K562 (cell line): ENCODE data around the gene HOXA7. TPM values are rescaled to one million over a fixed set of nuclear protein-coding genes. Genes with fewer than 3 reads are reported as not detected.

Experiments used
- ATAC-seq: fragments of 200-7000 bp; cut with Tn5 transposase; 3 replicates; pipeline ENCODE4 v1.9.1; 2020; ENCODE audit warnings: moderate library complexity
- BruUV-seq: library from RNA; stranded (reverse); fragments of 400-500 nt; replicated peaks from 2 replicates; lab custom pipeline; 2021; lab: Mats Ljungman, UMichigan
- CTCF ChIA-PET: fragments of 300-600 bp; formaldehyde crosslinking; extraction: SDS; loops from one replicate; lab custom pipeline; 2021; ENCODE audit warnings: low intra/inter-chr PET ratio; lab: Yijun Ruan, JAX
- POLR2A ChIA-PET: fragments of 300-600, 350-650 bp; sonication (Branson Sonifier 250); formaldehyde crosslinking; extraction: SDS; loops from one replicate; lab custom pipeline; 2021; ENCODE audit warnings: antibody characterized with exemption, inconsistent platforms; lab: Yijun Ruan, JAX
- DNase-seq, 4 experiments: peaks; one replicate each; pipeline versions ENCODE4 v3.0.0 to v3.0.0-alpha.2; 2011 to 2018; ENCODE audit warnings: low spot score in 3 of 4, mixed read lengths in 3 of 4; ENCODE audit errors: extremely low read depth in 1 of 4
- FAIRE-seq: peaks from 2 replicates; lab custom pipeline; 2011; peaks lifted over from hg19 to GRCh38; lab: Jason Lieb, UNC
- H2AFZ ChIP-seq: 2 replicates; pipeline ENCODE4 v1.6.0; 2011; ENCODE audit warnings: low read depth, low read length, control low read depth, inconsistent platforms
- H3K27ac ChIP-seq: fragments of 200-600 bp; 3 replicates; pipeline ENCODE4 v1.8.0; 2011; ENCODE audit warnings: low read depth, mild to moderate bottlenecking, control low read depth, inconsistent platforms, low read length, moderate library complexity, mixed read lengths; ENCODE audit errors: extremely low read depth
- H3K27me3 ChIP-seq, 2 experiments: fragments of 300-600 bp in 1 of 2; 2 replicates in 1 of 2; 3 replicates in 1 of 2; pipeline versions ENCODE4 v1.6.0 to v1.8.0; 2011; ENCODE audit warnings: inconsistent platforms in 2 of 2, low read length in 2 of 2, mild to moderate bottlenecking in 1 of 2, mixed read lengths in 1 of 2, moderate library complexity in 1 of 2; ENCODE audit not compliant: control insufficient read depth in 2 of 2, insufficient read depth in 2 of 2
- H3K36me3 ChIP-seq: fragments of 300-600 bp; 3 replicates; pipeline ENCODE4 v1.8.0; 2011; ENCODE audit warnings: mild to moderate bottlenecking, low read length, inconsistent platforms; ENCODE audit not compliant: control insufficient read depth, insufficient read depth
- H3K4me1 ChIP-seq, 2 experiments: fragments of 200-600 bp in 1 of 2; replicated peaks in 1 of 2; 2 replicates in 1 of 2; 3 replicates in 1 of 2; pipeline versions ENCODE4 v1.5.1 to v1.8.0; 2011; ENCODE audit warnings: inconsistent platforms in 2 of 2, low read length in 2 of 2, mild to moderate bottlenecking in 1 of 2, mixed read lengths in 1 of 2, moderate library complexity in 1 of 2; ENCODE audit not compliant: control insufficient read depth in 2 of 2, insufficient read depth in 2 of 2
- H3K4me2 ChIP-seq: 2 replicates; pipeline ENCODE4 v1.6.1; 2011; ENCODE audit warnings: low read length, control low read depth, inconsistent platforms, mixed read lengths; ENCODE audit not compliant: insufficient read depth
- H3K4me3 ChIP-seq: fragments of 200-600 bp; sonication (generic), shearing (Covaris generic); 2 replicates; pipeline ENCODE4 v1.5.1; 2016; ENCODE audit warnings: control low read depth, inconsistent platforms
- H3K79me2 ChIP-seq: fragments of 200-600 bp; 3 replicates; pipeline ENCODE4 v1.8.0; 2011; ENCODE audit warnings: low read length, inconsistent platforms; ENCODE audit not compliant: control insufficient read depth, insufficient read depth
- H3K9ac ChIP-seq, 2 experiments: 2 replicates each; pipeline versions ENCODE4 v1.6.0 to v1.6.1; 2011; ENCODE audit warnings: low read depth in 2 of 2, low read length in 2 of 2, control low read depth in 1 of 2, inconsistent platforms in 1 of 2, mild to moderate bottlenecking in 1 of 2, mixed read lengths in 1 of 2; ENCODE audit not compliant: insufficient read depth in 1 of 2
- H3K9me1 ChIP-seq: one replicate; pipeline ENCODE4 v1.6.0; 2011; ENCODE audit warnings: inconsistent platforms, mild to moderate bottlenecking, low read length, moderate library complexity; ENCODE audit not compliant: control insufficient read depth, insufficient read depth
- H3K9me3 ChIP-seq: replicated peaks from 2 replicates; pipeline ENCODE4 v1.5.1; 2011; ENCODE audit warnings: low read depth, low read length, inconsistent platforms; ENCODE audit not compliant: control insufficient read depth, insufficient read depth
- H4K20me1 ChIP-seq: replicated peaks from 2 replicates; pipeline ENCODE4 v1.6.1; 2011; ENCODE audit warnings: low read length, inconsistent platforms, mixed read lengths; ENCODE audit not compliant: control insufficient read depth, insufficient read depth
- ARNT ChIP-seq, 2 experiments: fragments of 450-650 bp; IDR thresholded peaks; 2 replicates each; pipeline ENCODE4 v1.6.1; 2016; ENCODE audit warnings: mild to moderate bottlenecking in 1 of 2
- DDX20 ChIP-seq: fragments of 450-650 bp; IDR thresholded peaks from 2 replicates; pipeline ENCODE4 v1.6.1; 2016; ENCODE audit warnings: missing genetic modification characterization, low read depth, mild to moderate bottlenecking, missing compliant biosample characterization, moderate library complexity
- GTF2A2 ChIP-seq: IDR thresholded peaks from 2 replicates; pipeline ENCODE4 v1.6.1; 2016; ENCODE audit warnings: mild to moderate bottlenecking, missing genetic modification characterization, missing compliant biosample characterization
- HOXB6 ChIP-seq: fragments of 250-450 bp; sonication (Bioruptor Pico); IDR thresholded peaks from 2 replicates; pipeline ENCODE4 v1.5.1; 2022; ENCODE audit warnings: mild to moderate bottlenecking, borderline replicate concordance
- KAT2B ChIP-seq: IDR thresholded peaks from one replicate; pipeline ENCODE4 v1.6.1; 2012; ENCODE audit warnings: low read depth, mild to moderate bottlenecking, control low read depth, inconsistent platforms, low read length, moderate library complexity
- MCM7 ChIP-seq, 2 experiments: fragments of 450-650 bp; IDR thresholded peaks; 2 replicates each; pipeline ENCODE4 v1.6.1; 2016 to 2018
- NFXL1 ChIP-seq: fragments of 450-650 bp; formaldehyde crosslinking; IDR thresholded peaks from 2 replicates; pipeline ENCODE4 v1.4.0; 2021; ENCODE audit warnings: mild to moderate bottlenecking
- OTX1 ChIP-seq: fragments of 450-650 bp; formaldehyde crosslinking; IDR thresholded peaks from 2 replicates; pipeline ENCODE4 v1.4.0; 2022; ENCODE audit warnings: mild to moderate bottlenecking
- RBFOX2 ChIP-seq: fragments of 200-400 bp; formaldehyde crosslinking; IDR thresholded peaks from 2 replicates; pipeline ENCODE4 v1.6.1; 2017; ENCODE audit warnings: low read depth, mild to moderate bottlenecking, low read length, moderate library complexity
- RUNX1 ChIP-seq: sonication (generic); IDR thresholded peaks from 2 replicates; pipeline ENCODE4 v1.6.1; 2016; ENCODE audit warnings: antibody characterized with exemption, low read depth
- SRSF1 ChIP-seq: fragments of 200-400 bp; formaldehyde crosslinking; IDR thresholded peaks from 2 replicates; pipeline ENCODE4 v1.6.1; 2017; ENCODE audit warnings: mild to moderate bottlenecking, low read depth, low read length, moderate library complexity
- TCF7L2 ChIP-seq: fragments of 150-350 bp; IDR thresholded peaks from 2 replicates; pipeline ENCODE4 v1.6.1; 2016; ENCODE audit warnings: low read depth, mild to moderate bottlenecking, low read length, moderate library complexity
- U2AF1 ChIP-seq: fragments of 200-400 bp; formaldehyde crosslinking; optimal IDR thresholded peaks from 2 replicates; pipeline ENCODE3; 2017; ENCODE audit warnings: mild to moderate bottlenecking, low read depth, low read length, moderate library complexity
- YY1 ChIP-seq, 3 experiments: IDR thresholded peaks; 2 replicates each; pipeline ENCODE4 v1.6.1; 2011; ENCODE audit warnings: low read length in 2 of 3, mild to moderate bottlenecking in 2 of 3, moderate library complexity in 2 of 3, borderline replicate concordance in 1 of 3, control low read depth in 1 of 3, low read depth in 1 of 3; ENCODE audit not compliant: insufficient read depth in 3 of 3, insufficient replicate concordance in 2 of 3, control insufficient read depth in 1 of 3, insufficient read length in 1 of 3; ENCODE audit errors: extremely low read depth in 1 of 3
- ZNF274 ChIP-seq: IDR thresholded peaks from 2 replicates; pipeline ENCODE4 v1.6.1; 2011; ENCODE audit warnings: low read depth, mild to moderate bottlenecking, low read length, moderate library complexity, borderline replicate concordance
- ZNF444 ChIP-seq: fragments of 250-450 bp; sonication (Bioruptor Pico); IDR thresholded peaks from 2 replicates; pipeline ENCODE4 v1.4.0; 2020; ENCODE audit warnings: mild to moderate bottlenecking, moderate library complexity
- ZNF589 ChIP-seq: fragments of 200-800 bp; sonication (Bioruptor generic); IDR thresholded peaks from 2 replicates; pipeline ENCODE4 v1.6.1; 2016; ENCODE audit warnings: low read depth, missing genetic modification characterization, missing compliant biosample characterization
- WGBS: fragments of 100-300 bp; shearing (Covaris generic); methylation state at CpG from one replicate; pipeline ENCODE4 v1.1.6; 2016; ENCODE audit warnings: low coverage, mixed read lengths; ENCODE audit not compliant: insufficient coverage; ENCODE audit errors: missing lambda C conversion rate; 5-methylcytosine and 5-hydroxymethylcytosine counted together
- in situ Hi-C: fragments of 300-500 bp; cut with MboI; formaldehyde crosslinking; loops from 4 replicates; pipeline ENCODE4 v1.15.0; 2018; ENCODE audit warnings: inconsistent platforms, mixed read lengths
- intact Hi-C: fragments of 100-400 bp; cut with micrococcal nuclease; formaldehyde crosslinking; loops from 2 replicates; pipeline ENCODE4 v1.14.2; 2022
- polyA plus RNA-seq, 8 experiments: library from polyadenylated mRNA; depleted of rRNA in 4 of 8; stranded (reverse) in 5 of 8; unstranded in 3 of 8; fragments of >200 nt; fragmentation: Nextera tagmentation in 2 of 8; fragmentation: Illumina TruSeq in 1 of 8; extraction: Ambion mirVana in 2 of 8; extraction: Trizol in 1 of 8; gene quantifications; 2 replicates each; pipeline versions ENCODE4 v1.2.1 to v1.2.3, GENCODE V29; 2011 to 2014; ENCODE audit warnings: inconsistent platforms in 1 of 8, missing spikeins in 1 of 8
- total RNA-seq, 7 experiments: library from RNA; depleted of rRNA in 6 of 7; stranded (reverse); fragments of >200 nt in 6 of 7; fragmentation: Illumina TruSeq in 2 of 7; extraction: Trizol in 2 of 7; gene quantifications; 2 replicates each; pipeline versions ENCODE4 v1.2.1 to v1.2.3, GENCODE V29; 2011 to 2021; ENCODE audit warnings: low replicate concordance in 1 of 7
- TF ChIP-seq, protein P1 (sequence below): fragments of 250-450 bp; sonication (Bioruptor Pico); IDR thresholded peaks from 2 replicates; pipeline ENCODE4 v1.5.0; 2021; ENCODE audit warnings: mild to moderate bottlenecking, borderline replicate concordance
- TF ChIP-seq, protein P2 (sequence below): sonication (generic); formaldehyde crosslinking; IDR thresholded peaks from 2 replicates; pipeline ENCODE4 v1.8.0; 2022; ENCODE audit warnings: missing genetic modification reagents, mild to moderate bottlenecking, borderline replicate concordance

Gene HOXA7
- total and polyA plus RNA-seq, 9 of the 15 experiments (the other 6 are each of a cell fraction or from before 2014, with no cell fraction given), result not detected

DNA sequence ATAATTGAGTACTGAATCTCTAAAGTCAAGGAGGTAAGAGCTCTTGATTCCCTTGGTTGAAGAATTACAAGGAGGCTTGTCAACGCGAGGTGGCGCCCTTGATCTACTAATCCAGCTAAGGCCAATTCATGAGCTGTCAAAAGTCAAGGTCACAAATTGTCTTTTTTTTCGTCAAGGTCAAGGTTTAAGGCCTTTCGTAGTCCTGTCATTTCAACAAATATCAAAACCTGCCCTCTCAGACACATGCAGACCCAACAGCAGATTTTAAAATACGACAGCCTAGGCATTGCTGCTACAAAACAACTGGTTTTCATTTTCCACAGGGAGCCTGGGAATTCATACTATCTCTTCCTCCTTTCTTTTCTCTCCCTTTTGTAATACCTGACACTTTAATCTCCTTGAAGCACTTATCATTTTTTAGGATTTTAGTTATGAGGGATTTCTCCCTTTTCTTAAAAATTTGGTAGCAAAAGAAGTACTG, 39.9 kb upstream of the HOXA7 start:
- Histone ChIP-seq H3K9me1 (no peaks in the 10 kb centered on the region), H3K27me3 (peaks cover 23 to 49% of the 10 kb centered on the region in 2 experiments), H3K79me2 (no peaks in the 10 kb centered on the region), H3K9ac (no peak overlapping the region), H3K9me3 (no peaks in the 10 kb centered on the region), H4K20me1 (no peaks in the 10 kb centered on the region), H2AFZ (no peak overlapping the region), H3K36me3 (no peaks in the 10 kb centered on the region), H3K4me2 (no peak overlapping the region), H3K27ac (no peak overlapping the region), H3K4me1 (peaks cover 0 to 20% of the 10 kb centered on the region in 2 experiments; a peak in 1 of 5 replicates), H3K4me3 (no peak overlapping the region)
- ChIA-PET POLR2A (interaction anchor here (0.7 kb wide), 1 partner anchor 9 kb away, joined by 6 read pairs; no protein-coding TSS in a partner anchor), CTCF (interaction anchor here (0.5 to 2.8 kb wide), 7 partner anchors 380 to 824 kb away, joined by 3 to 25 read pairs (median 4); no protein-coding TSS in a partner anchor)
- FAIRE-seq (peak; percentile 97), ATAC-seq (peak; percentile 73), DNase-seq (peak; percentile 65 to 77 (median 70))
- BruUV-seq, result no TSS peak
- intact Hi-C loops, result loop anchor here (1.0 to 5.0 kb wide), 5 partner anchors 381 to 896 kb away; no protein-coding TSS in a partner anchor
- WGBS, result under 1% methylated on average over 6 of the region's 6 CpGs
- in situ Hi-C loops, result no loop called here
- TF ChIP-seq ZNF589 (no peak), MCM7 (IDR thresholded peaks at IDR 0.05) (no peak), GTF2A2 (no peak), ARNT (IDR thresholded peaks at IDR 0.05) (no peak), DDX20 (tag) (no peak), RUNX1 (no peak), SRSF1 (no peak), YY1 (IDR thresholded peaks at IDR 0.05; ENCODE audit: borderline replicate concordance in 1 of 3, control insufficient read depth in 1 of 3, extremely low read depth in 1 of 3, insufficient read depth in 3 of 3, insufficient read length in 1 of 3, insufficient replicate concordance in 2 of 3, low read depth in 1 of 3, low read length in 2 of 3) (no peak), TCF7L2 (no peak), ZNF274 (no peak), RBFOX2 (no peak), NFXL1 (CRISPR knock-in tag) (no peak), U2AF1 (no peak), KAT2B (no peak), HOXB6 (CRISPR knock-in tag) (no peak), OTX1 (CRISPR knock-in tag) (no peak), ZNF444 (no peak)
- TF ChIP-seq, protein P1, sequence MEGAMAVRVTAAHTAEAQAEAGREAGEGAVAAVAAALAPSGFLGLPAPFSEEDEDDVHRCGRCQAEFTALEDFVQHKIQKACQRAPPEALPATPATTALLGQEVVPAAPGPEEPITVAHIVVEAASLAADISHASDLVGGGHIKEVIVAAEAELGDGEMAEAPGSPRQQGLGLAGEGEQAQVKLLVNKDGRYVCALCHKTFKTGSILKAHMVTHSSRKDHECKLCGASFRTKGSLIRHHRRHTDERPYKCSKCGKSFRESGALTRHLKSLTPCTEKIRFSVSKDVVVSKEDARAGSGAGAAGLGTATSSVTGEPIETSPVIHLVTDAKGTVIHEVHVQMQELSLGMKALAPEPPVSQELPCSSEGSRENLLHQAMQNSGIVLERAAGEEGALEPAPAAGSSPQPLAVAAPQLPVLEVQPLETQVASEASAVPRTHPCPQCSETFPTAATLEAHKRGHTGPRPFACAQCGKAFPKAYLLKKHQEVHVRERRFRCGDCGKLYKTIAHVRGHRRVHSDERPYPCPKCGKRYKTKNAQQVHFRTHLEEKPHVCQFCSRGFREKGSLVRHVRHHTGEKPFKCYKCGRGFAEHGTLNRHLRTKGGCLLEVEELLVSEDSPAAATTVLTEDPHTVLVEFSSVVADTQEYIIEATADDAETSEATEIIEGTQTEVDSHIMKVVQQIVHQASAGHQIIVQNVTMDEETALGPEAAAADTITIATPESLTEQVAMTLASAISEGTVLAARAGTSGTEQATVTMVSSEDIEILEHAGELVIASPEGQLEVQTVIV, result no peak
- TF ChIP-seq, protein P2, sequence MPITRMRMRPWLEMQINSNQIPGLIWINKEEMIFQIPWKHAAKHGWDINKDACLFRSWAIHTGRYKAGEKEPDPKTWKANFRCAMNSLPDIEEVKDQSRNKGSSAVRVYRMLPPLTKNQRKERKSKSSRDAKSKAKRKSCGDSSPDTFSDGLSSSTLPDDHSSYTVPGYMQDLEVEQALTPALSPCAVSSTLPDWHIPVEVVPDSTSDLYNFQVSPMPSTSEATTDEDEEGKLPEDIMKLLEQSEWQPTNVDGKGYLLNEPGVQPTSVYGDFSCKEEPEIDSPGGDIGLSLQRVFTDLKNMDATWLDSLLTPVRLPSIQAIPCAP, result no peak
